ENCODE results near the gene MRPL1. TPM values are rescaled to one million over a fixed set of nuclear protein-coding genes. Genes with fewer than 3 reads are reported as not detected.

MRPL1 gene
- total and polyA plus RNA-seq, 9 of the 15 experiments (the other 6 are each of a cell fraction or from before 2014, with no cell fraction given): 38.4 to 75.7 (median 63.7) TPM

DNA sequence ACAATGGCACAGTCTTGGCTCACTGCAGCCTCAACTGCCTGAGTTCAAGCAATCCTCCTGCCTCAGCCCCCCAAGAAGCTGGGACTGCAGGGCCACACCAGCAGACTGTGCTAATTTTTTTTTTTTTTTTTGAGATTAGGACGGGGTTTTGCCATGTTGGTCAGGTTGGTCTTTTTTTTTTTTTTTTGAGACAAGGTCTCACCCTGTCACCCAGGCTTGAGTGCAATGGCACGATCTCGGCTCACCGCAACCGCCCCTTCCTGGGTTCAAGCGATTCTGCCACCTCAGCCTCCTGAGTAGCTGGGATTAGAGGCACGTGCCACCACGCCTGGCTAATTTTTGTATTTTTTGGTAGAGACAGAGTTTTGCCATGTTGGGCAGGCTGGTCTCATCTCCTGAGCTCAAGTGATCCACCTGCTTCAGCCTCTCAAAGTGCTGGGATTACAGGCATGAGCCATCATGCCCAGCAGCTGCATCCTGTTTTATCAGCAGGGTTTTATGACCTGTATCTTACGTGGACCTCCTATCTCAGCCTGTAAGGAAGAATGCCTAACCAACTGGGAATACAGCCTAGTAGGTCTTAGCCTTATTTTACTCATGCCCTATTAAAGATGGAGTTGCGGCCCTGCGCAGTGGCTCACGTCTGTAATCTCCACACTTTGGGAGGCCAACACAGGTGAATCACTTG lies 13.2 kb upstream of the MRPL1 start:
- Histone ChIP-seq H3K4me2 (ENCODE audit: insufficient read depth, low read length) (no peak overlapping the region), H4K20me1 (replicated peaks; ENCODE audit: control insufficient read depth, insufficient read depth, low read length) (no peaks in the 10 kb centered on the region), H3K9me1 (ENCODE audit: control insufficient read depth, insufficient read depth, low read length) (no peaks in the 10 kb centered on the region), H3K9me3 (replicated peaks; ENCODE audit: control insufficient read depth, insufficient read depth, low read depth, low read length) (no peaks in the 10 kb centered on the region), H3K79me2 (ENCODE audit: control insufficient read depth, insufficient read depth, low read length) (no peaks in the 10 kb centered on the region), H3K4me1 (replicated peaks in 1 of 2; ENCODE audit: control insufficient read depth in 2 of 2, insufficient read depth in 2 of 2, low read length in 2 of 2) (no peaks in the 10 kb centered on the region), H3K27me3 (ENCODE audit: control insufficient read depth in 2 of 2, insufficient read depth in 2 of 2, low read length in 2 of 2) (no peaks in the 10 kb centered on the region), H3K4me3 (no peak overlapping the region), H3K27ac (ENCODE audit: extremely low read depth, low read depth, low read length) (no peak overlapping the region), H3K9ac (ENCODE audit: insufficient read depth in 1 of 2, low read depth in 2 of 2, low read length in 2 of 2) (no peak overlapping the region), H3K36me3 (ENCODE audit: control insufficient read depth, insufficient read depth, low read length) (no peaks in the 10 kb centered on the region), H2AFZ (ENCODE audit: low read depth, low read length) (no peak overlapping the region)
- no TSS peak for BruUV-seq (replicated peaks)
- CTCF ChIA-PET (ENCODE audit: low intra/inter-chr PET ratio): no interaction called here
- 71% methylated on average over 12 of the region's 12 CpGs for WGBS (ENCODE audit: insufficient coverage, low coverage, missing lambda C conversion rate)
- POLR2A ChIA-PET: interaction anchor here (1.3 kb wide), 1 partner anchor 13 kb away, joined by 8 read pairs; the partner anchor contains the start of gene MRPL1
- FAIRE-seq: no peak
- TF ChIP-seq BRD9 (IDR thresholded peaks at IDR 0.05; ENCODE audit: low read depth, partially characterized antibody): no peak
- TF ChIP-seq, protein P1, sequence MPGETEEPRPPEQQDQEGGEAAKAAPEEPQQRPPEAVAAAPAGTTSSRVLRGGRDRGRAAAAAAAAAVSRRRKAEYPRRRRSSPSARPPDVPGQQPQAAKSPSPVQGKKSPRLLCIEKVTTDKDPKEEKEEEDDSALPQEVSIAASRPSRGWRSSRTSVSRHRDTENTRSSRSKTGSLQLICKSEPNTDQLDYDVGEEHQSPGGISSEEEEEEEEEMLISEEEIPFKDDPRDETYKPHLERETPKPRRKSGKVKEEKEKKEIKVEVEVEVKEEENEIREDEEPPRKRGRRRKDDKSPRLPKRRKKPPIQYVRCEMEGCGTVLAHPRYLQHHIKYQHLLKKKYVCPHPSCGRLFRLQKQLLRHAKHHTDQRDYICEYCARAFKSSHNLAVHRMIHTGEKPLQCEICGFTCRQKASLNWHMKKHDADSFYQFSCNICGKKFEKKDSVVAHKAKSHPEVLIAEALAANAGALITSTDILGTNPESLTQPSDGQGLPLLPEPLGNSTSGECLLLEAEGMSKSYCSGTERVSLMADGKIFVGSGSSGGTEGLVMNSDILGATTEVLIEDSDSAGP (CRISPR knock-in tag; IDR thresholded peaks at IDR 0.05): no peak
- intact Hi-C loops (cut with micrococcal nuclease) (no loop called here), in situ Hi-C loops (cut with MboI) (no loop called here)
- ATAC-seq: no peak
- DNase-seq (ENCODE audit: extremely low read depth in 1 of 4, low spot score in 3 of 4): no peak

Measured in K562 (cell line).